DMS79 (cell line): ENCODE data around the gene DAPK1.

Experiments
- DNase-seq: peaks from one replicate; lab custom pipeline; 2025; lab: John Stamatoyannopoulos, UW

DAPK1 gene

DNA sequence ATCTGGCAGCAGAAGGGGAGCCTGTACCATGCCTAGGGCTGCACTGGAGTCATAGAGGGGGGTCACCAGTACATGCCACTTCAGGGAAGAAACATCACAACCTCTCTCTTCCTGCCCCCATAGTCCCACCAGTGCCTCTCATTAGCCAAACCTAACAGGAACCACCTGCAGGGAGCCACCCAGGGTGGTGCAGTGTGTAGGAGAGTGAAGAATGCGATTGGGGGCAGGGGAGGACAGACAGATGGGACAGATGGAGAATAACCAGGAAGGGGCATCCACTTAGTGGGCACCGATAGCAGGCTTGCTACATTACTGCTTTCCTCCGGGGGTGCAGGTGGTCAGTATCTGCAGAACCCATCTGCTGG lies 19.2 kb downstream of the DAPK1 start:
- no peak for DNase-seq

DNA sequence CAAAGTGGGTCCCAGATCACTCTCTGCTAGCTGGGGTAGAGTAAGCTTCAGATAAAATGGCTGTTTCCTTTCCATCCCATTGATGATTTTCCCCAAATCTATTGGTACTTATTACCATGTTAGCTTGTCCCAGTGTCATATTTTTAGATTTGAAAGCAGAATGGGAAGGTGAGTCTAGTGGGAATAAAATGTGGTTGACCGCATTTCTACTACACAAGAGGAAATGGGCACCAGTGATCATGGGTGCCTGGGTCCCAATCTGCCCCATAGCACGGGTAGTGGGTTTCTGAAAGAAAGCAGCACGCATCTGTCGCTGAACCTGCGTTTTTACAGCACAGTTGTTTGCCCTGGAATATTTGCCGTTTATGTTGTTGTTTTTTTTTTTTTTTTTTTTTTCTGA lies 20.1 kb downstream of the DAPK1 start:
- no peak for DNase-seq

GRCh38 chr9:87518702-87519335 lies 21.2 kb downstream of the DAPK1 start:
- DNase-seq, result no peak

- no peak for DNase-seq
These were observed 21.8 kb downstream of the DAPK1 start for GRCh38 chr9:87519461-87519860.

GRCh38 chr9:87520172-87520683 lies 22.6 kb downstream of the DAPK1 start:
- no peak for DNase-seq

DNA sequence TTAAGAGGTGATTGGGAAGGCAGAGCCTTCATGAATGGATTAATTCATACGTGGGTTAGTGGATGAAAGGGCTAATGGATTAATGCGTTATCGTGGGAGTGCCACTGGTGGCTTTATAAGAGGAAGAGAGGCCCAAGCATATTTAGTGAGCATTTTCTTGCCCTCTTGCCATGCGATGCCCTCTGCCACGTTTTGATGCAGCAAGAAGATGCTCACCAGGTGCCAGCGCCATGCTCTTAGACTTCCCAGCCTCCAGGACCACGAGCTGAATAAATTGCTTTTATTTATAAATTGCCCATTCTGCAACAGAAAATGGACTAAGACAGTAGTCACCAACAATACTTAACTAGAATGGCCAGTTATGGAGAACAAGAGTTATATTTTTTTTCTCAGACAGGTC lies 24.2 kb downstream of the DAPK1 start:
- no peak for DNase-seq

- no peak for DNase-seq
These were observed 26.4 kb downstream of the DAPK1 start for GRCh38 chr9:87524061-87524460.

DNA sequence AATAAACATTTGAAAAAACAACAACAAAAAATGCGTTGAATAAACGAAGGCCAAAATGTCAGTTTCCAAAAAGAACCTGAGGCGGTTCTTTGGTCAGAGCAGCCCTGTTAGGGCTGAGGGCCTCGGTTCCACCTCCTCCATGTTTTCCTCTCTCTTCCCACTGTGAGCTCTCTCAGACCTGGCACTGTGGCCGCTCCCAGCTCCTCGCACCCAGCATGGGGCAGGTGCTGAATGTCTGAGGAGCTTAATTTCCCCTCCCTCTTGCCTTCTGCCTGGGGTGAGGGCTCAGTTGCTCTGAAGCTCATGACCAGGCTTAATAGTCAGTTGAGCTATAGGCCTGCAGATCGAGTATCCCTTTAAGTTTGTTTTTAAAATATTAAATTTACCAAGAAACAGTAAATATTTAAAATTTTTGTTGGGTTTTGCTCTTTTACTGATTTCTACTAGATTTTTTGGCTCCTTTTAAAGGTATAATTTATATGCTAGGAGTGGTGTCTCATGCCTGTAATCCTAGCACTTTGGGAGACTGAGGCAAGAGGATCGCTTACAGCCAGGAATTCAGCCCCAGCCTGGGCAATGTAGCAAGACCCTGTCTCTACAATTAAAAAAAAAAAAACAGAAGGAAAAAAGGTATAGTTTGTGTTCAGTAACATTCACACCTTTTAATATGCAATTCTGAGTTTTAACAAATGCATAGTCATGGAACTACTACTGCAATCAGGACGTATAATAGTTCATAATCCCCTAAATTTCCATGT lies 28.1 kb downstream of the DAPK1 start:
- DNase-seq, result no peak

- DNase-seq, result no peak
These were observed 29.7 kb downstream of the DAPK1 start for GRCh38 chr9:87527211-87527916.

DNA sequence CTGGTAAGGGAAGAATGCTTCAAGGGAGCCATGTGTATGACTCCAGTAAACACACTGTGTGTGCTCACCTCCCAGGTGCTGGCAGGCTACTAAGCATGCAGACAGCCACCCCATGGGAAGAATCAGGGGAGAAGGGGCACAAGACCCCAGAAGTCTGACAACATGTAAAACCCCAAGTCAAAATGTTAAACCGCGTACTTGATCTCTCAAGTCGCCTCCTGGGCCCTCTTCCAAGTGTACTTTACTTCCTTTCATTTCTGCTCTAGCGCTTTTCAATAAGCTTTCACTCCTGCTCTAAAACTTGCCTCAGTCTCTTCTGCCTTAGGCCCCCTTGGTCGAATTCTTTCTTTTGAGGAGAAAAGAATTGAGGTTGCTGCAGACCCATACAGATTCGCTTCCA lies 31.3 kb downstream of the DAPK1 start:
- DNase-seq, result no peak

GRCh38 chr9:87529671-87530070 lies 32.0 kb downstream of the DAPK1 start:
- no peak for DNase-seq

GRCh38 chr9:87530716-87531115 lies 33.0 kb downstream of the DAPK1 start:
- DNase-seq, result no peak

GRCh38 chr9:87531370-87532295 lies 34.0 kb downstream of the DAPK1 start:
- DNase-seq, result no peak

- no peak for DNase-seq
These were observed 35.6 kb downstream of the DAPK1 start for GRCh38 chr9:87533271-87533670.

GRCh38 chr9:87534036-87534435 lies 36.4 kb downstream of the DAPK1 start:
- DNase-seq, result no peak

DNA sequence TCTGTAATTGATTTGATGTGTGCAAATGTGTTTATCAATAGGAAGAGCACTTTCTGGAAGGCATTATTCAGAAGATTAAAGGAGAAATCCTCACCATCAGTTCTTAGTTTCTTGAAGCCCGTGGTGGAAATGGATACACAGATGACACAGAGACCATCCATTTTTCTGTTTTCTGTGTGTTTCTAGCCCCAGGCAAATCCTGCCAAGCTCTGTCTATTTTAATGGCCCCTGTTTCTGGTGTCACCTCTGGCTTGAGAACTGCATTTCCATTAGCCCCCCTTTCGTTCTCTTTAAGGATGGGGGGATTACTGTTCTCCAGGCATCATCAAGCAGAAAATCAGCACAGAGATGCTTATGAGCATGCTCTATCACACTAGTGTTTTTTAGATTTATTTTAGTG lies 37.3 kb downstream of the DAPK1 start:
- no peak for DNase-seq

DNA sequence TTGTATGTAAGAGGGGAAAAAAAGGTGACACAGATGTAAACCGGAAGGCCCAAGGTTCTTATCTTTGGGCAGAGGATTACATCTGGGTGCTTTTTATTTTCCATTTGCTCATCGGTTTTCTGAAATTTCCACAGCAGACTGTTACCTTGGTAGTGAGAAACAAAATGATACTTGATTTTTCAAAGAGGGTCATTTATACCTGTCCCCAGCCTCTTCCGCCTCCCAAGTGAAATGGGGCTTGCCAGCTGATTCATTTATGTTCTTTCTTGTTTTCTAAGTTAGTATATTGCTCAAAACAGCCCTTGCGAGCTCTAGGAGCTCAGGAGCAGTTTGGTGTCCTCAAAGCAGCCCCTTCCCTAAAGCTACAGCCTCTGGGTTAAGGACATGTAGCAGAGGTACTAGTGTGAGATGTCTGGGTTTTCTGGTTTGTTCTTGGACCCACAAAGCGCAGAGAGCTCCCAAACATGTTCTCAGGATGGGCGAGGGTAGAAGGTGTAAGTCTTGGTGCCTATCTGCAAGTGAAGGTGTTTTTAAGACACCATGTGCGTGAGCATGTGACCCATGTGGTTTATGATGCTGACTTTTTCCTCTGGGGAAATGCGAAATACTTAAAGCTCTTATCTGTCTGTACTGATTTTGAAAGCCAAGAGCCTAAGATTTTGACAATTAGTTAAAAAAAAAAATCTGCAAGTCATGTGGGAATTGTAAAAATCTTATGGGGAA lies 38.3 kb downstream of the DAPK1 start:
- DNase-seq, result no peak

- DNase-seq, result no peak
These were observed 40.0 kb downstream of the DAPK1 start for GRCh38 chr9:87537625-87538024.

- no peak for DNase-seq
These were observed 42.9 kb downstream of the DAPK1 start for GRCh38 chr9:87540444-87541105.

- DNase-seq, result no peak
These were observed 44.0 kb downstream of the DAPK1 start for GRCh38 chr9:87541663-87542062.

DNA sequence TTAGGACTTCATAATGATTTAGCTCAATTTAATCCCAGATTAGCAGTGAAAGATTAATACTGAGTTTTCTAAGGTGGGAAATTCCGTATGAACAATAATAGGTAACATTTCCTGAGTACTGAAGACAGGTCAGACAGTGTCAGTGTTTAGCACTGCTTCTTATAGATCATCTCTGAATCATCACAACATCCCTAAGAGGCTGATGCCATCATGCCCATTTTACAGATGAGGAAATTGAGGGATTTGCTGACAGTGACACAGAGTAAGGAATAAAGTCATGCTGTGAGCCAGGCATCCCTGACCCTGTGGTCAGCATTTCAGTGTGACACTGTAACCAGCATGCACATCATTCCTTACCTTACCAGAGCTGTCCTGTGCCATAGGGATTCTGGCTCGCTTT lies 44.5 kb downstream of the DAPK1 start:
- no peak for DNase-seq
